Measurements from ENCODE around the gene SLAMF1. TPM values are rescaled to one million over a fixed set of nuclear protein-coding genes. Genes with fewer than 3 reads are reported as not detected.

Gene SLAMF1
- total and polyA plus RNA-seq, 9 of the 15 experiments (the other 6 are each of a cell fraction or from before 2014, with no cell fraction given) = 0.04 to 0.17 (median 0.11) TPM; not detected in 4

GRCh38 chr1:160621633-160622413 is 25.0 kb downstream of the SLAMF1 start:
- 0 out of 2 replicates have a peak, but pooled peaks cover 3% of the 10 kb centered on the region for H3K9me3 ChIP-seq (replicated peaks; ENCODE audit: control insufficient read depth, insufficient read depth, low read depth, low read length)
- H3K27ac ChIP-seq (ENCODE audit: extremely low read depth, low read depth, low read length) = no peak overlapping the region
- 53% methylated on average over 8 of the region's 8 CpGs for WGBS (ENCODE audit: insufficient coverage, low coverage, missing lambda C conversion rate)
- CTCF ChIA-PET (ENCODE audit: low intra/inter-chr PET ratio) = interaction anchor here (0.6 to 0.7 kb wide), 2 partner anchors 27 to 151 kb away, joined by 3 read pairs; no protein-coding TSS in a partner anchor
- in situ Hi-C loops (cut with MboI) (no loop called here), intact Hi-C loops (cut with micrococcal nuclease) (loop anchor here (10.0 kb wide), 1 partner anchor 143 kb away; no protein-coding TSS in a partner anchor)
- peak overlapping the region; percentile 54 for H2AFZ ChIP-seq (ENCODE audit: low read depth, low read length)
- H3K79me2 ChIP-seq (ENCODE audit: control insufficient read depth, insufficient read depth, low read length) = no peaks in the 10 kb centered on the region
- no peak overlapping the region for H3K9ac ChIP-seq (ENCODE audit: insufficient read depth in 1 of 2, low read depth in 2 of 2, low read length in 2 of 2)
- no peak for TF ChIP-seq SMAD2 (IDR thresholded peaks at IDR 0.05; ENCODE audit: low read depth, low read length)
- TF ChIP-seq FOXA3 (CRISPR knock-in tag; conservative IDR thresholded peaks at IDR 0.05 in 1 of 2, IDR thresholded peaks at IDR 0.05 in 1 of 2) = 0 out of 4 replicates have a peak, but pooled peaks of 1 of the 2 experiments have one; percentile 33
- FAIRE-seq (no peak), ATAC-seq (no peak), DNase-seq (ENCODE audit: extremely low read depth in 1 of 4, low spot score in 3 of 4) (no peak)
- H3K4me3 ChIP-seq = no peak overlapping the region
- H3K4me2 ChIP-seq (ENCODE audit: insufficient read depth, low read length) = no peak overlapping the region
- no peaks in the 10 kb centered on the region for H4K20me1 ChIP-seq (replicated peaks; ENCODE audit: control insufficient read depth, insufficient read depth, low read length)
- no peaks in the 10 kb centered on the region for H3K36me3 ChIP-seq (ENCODE audit: control insufficient read depth, insufficient read depth, low read length)
- POLR2A ChIA-PET = no interaction called here
- BruUV-seq (replicated peaks) = no TSS peak
- no peaks in the 10 kb centered on the region for H3K9me1 ChIP-seq (ENCODE audit: control insufficient read depth, insufficient read depth, low read length)
- H3K4me1 ChIP-seq (replicated peaks in 1 of 2; ENCODE audit: control insufficient read depth in 2 of 2, insufficient read depth in 2 of 2, low read length in 2 of 2) = peaks cover 10 to 22% of the 10 kb centered on the region in 2 experiments; a peak in 4 of 5 replicates
- H3K27me3 ChIP-seq (ENCODE audit: control insufficient read depth in 2 of 2, insufficient read depth in 2 of 2, low read length in 2 of 2) = no peaks in the 10 kb centered on the region
